Mucosa of stomach (tissue), 1 donor: ENCODE results near the gene APOBEC3A.
"Not testable (repeated sequence)": the region's sequence is repeated elsewhere in the genome, so short reads cannot be mapped to it uniquely, and the experiment has no call there.

Experiments used
- H3K27me3 ChIP-seq: one replicate; pipeline ENCODE4 v1.7.0; 2013; ENCODE audit warnings: mild to moderate bottlenecking, low read length; ENCODE audit not compliant: control insufficient read depth, insufficient read depth
- H3K36me3 ChIP-seq: one replicate; pipeline ENCODE4 v1.7.0; 2013; ENCODE audit warnings: low read length; ENCODE audit not compliant: control insufficient read depth, insufficient read depth
- H3K4me1 ChIP-seq: one replicate; pipeline ENCODE4 v1.7.0; 2013; ENCODE audit warnings: mild to moderate bottlenecking, low read length; ENCODE audit not compliant: control insufficient read depth, insufficient read depth
- H3K4me3 ChIP-seq: one replicate; pipeline ENCODE4 v1.7.0; 2013; ENCODE audit warnings: low read length
- H3K9ac ChIP-seq: one replicate; pipeline ENCODE4 v1.7.0; 2013; ENCODE audit warnings: mild to moderate bottlenecking, low read length, moderate library complexity
- H3K9me3 ChIP-seq: one replicate; pipeline ENCODE4 v1.7.0; 2013; ENCODE audit warnings: mild to moderate bottlenecking, low read length, moderate library complexity; ENCODE audit not compliant: control insufficient read depth
- donor health status: Pancreatic carcinoma.

Gene APOBEC3A

GRCh38 chr22:38954414-38955043 lies 2.9 kb upstream of the APOBEC3A start:
- H3K9me3 ChIP-seq: no peaks in the 10 kb centered on the region
- H3K36me3 ChIP-seq: no peaks in the 10 kb centered on the region
- H3K27me3 ChIP-seq: no peaks in the 10 kb centered on the region
- peaks cover 38% of the 10 kb centered on the region for H3K4me1 ChIP-seq
- no peak overlapping the region for H3K9ac ChIP-seq
- H3K4me3 ChIP-seq: no peak overlapping the region

- Histone ChIP-seq H3K27me3 (no peaks in the 10 kb centered on the region), H3K4me3 (no peak overlapping the region), H3K4me1 (peaks cover 38% of the 10 kb centered on the region), H3K9ac (no peak overlapping the region), H3K9me3 (no peaks in the 10 kb centered on the region), H3K36me3 (no peaks in the 10 kb centered on the region)
Measured at GRCh38 chr22:38955250-38955905, 2.0 kb upstream of the APOBEC3A start.

GRCh38 chr22:38955926-38956325 lies 1.5 kb upstream of the APOBEC3A start:
- no peak overlapping the region for H3K9ac ChIP-seq
- no peak overlapping the region for H3K4me3 ChIP-seq
- H3K27me3 ChIP-seq: no peaks in the 10 kb centered on the region
- H3K36me3 ChIP-seq: no peaks in the 10 kb centered on the region
- H3K4me1 ChIP-seq: peaks cover 34% of the 10 kb centered on the region
- no peaks in the 10 kb centered on the region for H3K9me3 ChIP-seq

GRCh38 chr22:38956551-38956950 lies 858 bp upstream of the APOBEC3A start:
- Histone ChIP-seq H3K4me3 (no peak overlapping the region), H3K9me3 (no peaks in the 10 kb centered on the region), H3K36me3 (no peaks in the 10 kb centered on the region), H3K4me1 (peaks cover 29% of the 10 kb centered on the region), H3K27me3 (no peaks in the 10 kb centered on the region), H3K9ac (no peak overlapping the region)

- Histone ChIP-seq H3K4me1 (peaks cover 29% of the 10 kb centered on the region), H3K36me3 (no peaks in the 10 kb centered on the region), H3K4me3 (no peak overlapping the region), H3K9me3 (no peaks in the 10 kb centered on the region), H3K9ac (no peak overlapping the region), H3K27me3 (no peaks in the 10 kb centered on the region)
Measured at GRCh38 chr22:38957808-38958650, 620 bp downstream of the APOBEC3A start.

GRCh38 chr22:38958651-38958943 lies 1.2 kb downstream of the APOBEC3A start:
- not testable (repeated sequence) for H3K27me3 ChIP-seq, H3K9ac ChIP-seq, H3K4me3 ChIP-seq, H3K9me3 ChIP-seq, H3K36me3 ChIP-seq
- peaks cover 31% of the 10 kb centered on the region for H3K4me1 ChIP-seq

- Histone ChIP-seq H3K4me1 (peaks cover 39% of the 10 kb centered on the region), H3K36me3 (no peaks in the 10 kb centered on the region), H3K9ac (no peak overlapping the region), H3K9me3 (no peaks in the 10 kb centered on the region), H3K27me3 (no peaks in the 10 kb centered on the region), H3K4me3 (no peak overlapping the region)
Measured at GRCh38 chr22:38959590-38959989, 2.2 kb downstream of the APOBEC3A start.

- H3K4me3 ChIP-seq, H3K36me3 ChIP-seq, H3K27me3 ChIP-seq, H3K9ac ChIP-seq, H3K9me3 ChIP-seq: not testable (repeated sequence)
- peaks cover 34% of the 10 kb centered on the region for H3K4me1 ChIP-seq
Measured at GRCh38 chr22:38960673-38961072, 3.3 kb downstream of the APOBEC3A start.

- peaks cover 18% of the 10 kb centered on the region for H3K4me1 ChIP-seq
- not testable (repeated sequence) for H3K9ac ChIP-seq, H3K36me3 ChIP-seq, H3K9me3 ChIP-seq, H3K4me3 ChIP-seq, H3K27me3 ChIP-seq
Measured at GRCh38 chr22:38963291-38963738, 5.9 kb downstream of the APOBEC3A start.

GRCh38 chr22:38963872-38964271 lies 6.5 kb downstream of the APOBEC3A start:
- H3K9me3 ChIP-seq: no peaks in the 10 kb centered on the region
- H3K4me3 ChIP-seq: no peak overlapping the region
- H3K9ac ChIP-seq: no peak overlapping the region
- peaks cover 2% of the 10 kb centered on the region for H3K27me3 ChIP-seq
- peaks cover 18% of the 10 kb centered on the region for H3K4me1 ChIP-seq
- H3K36me3 ChIP-seq: no peaks in the 10 kb centered on the region

- Histone ChIP-seq H3K36me3 (no peaks in the 10 kb centered on the region), H3K4me1 (peaks cover 18% of the 10 kb centered on the region), H3K4me3 (no peak overlapping the region), H3K9me3 (no peaks in the 10 kb centered on the region), H3K9ac (no peak overlapping the region), H3K27me3 (peaks cover 2% of the 10 kb centered on the region)
Measured at GRCh38 chr22:38964306-38964705, 6.9 kb downstream of the APOBEC3A start.

- Histone ChIP-seq H3K4me3 (no peak overlapping the region), H3K4me1 (peaks cover 18% of the 10 kb centered on the region), H3K36me3 (no peaks in the 10 kb centered on the region), H3K27me3 (peaks cover 2% of the 10 kb centered on the region), H3K9me3 (no peaks in the 10 kb centered on the region), H3K9ac (no peak overlapping the region)
Measured at GRCh38 chr22:38964989-38965388, 7.6 kb downstream of the APOBEC3A start.
